Measurements from ENCODE around the gene USP43. TPM values are rescaled to one million over a fixed set of nuclear protein-coding genes. Genes with fewer than 3 reads are reported as not detected.

Gene USP43
- polyA plus RNA-seq, 1 donor: 8.0 TPM

DNA sequence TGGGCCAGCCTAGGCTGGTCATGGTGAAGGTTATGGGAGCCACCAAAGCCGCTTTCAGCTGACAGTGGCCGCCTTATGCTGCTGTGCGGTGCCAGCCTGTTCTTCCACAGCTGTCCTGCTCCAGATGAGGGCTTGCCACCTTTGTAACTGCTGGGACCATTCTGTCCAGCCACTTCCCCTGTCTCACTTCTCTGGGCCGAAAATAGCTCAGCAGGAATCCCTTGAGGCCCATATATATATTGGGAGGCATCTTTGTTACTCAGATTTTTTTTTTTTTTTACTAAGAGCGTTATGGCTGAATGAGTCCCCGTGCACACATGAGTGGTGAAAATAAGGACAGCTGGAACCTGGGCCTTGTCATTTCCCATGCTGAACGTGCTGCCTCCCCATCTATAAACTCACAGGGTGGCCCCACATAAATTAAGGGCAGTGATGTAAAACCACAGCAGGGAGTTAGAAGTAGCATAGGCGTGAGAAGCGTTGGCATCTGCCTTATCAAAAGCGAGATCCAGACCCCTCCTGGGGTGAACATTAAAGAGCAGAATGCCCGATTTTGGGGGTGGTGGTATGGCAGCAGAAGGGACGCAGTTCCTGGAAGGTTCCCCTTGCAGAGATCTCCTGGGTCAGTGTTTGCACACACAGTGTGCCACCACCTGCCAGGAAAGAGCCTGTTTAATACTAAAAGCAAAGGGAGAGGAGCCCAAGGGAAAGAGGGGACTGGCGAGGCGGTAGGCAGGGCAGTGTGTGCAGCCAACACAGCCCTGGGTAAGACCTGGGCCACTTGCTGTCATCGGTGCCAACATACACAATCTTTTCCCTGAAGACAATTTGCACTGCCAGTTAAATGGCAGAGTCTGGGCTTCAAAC is 57.8 kb downstream of the USP43 start:
- DNase-seq: no peak

DNA sequence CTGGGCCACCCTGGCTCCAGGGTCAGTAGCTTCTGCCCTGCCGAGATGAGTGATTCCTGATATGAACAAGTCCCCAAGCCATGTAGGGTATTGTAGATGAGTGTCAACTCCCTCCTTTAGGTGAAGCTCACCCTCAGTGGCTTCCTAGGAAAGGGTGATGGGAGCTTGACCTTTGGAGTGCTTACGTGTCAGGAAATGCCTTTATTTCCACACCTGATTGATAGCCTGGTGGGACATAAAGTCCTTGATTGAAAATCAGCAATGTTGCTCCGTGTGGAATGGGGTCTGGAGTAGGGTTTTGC is 58.4 kb downstream of the USP43 start:
- no peak for DNase-seq

DNA sequence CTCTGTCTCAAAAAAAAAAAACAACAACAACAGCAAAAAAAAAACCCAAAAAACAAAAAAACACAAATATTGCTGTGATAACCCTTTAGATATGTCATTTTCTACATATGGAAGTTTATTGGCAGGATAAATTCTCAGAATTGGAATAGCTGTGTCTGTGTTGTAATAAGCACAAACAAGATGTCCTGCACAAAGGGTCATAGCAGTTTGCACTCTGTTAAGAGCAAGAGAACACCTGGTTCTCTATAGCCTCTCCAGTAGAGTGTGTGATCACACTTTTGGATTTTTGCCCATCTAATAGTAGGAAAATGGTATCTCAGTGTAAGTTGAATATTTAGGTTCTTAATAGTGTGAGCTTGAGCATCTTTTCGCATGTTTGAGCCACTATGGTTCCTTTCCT is 60.4 kb downstream of the USP43 start:
- no peak for DNase-seq

DNA sequence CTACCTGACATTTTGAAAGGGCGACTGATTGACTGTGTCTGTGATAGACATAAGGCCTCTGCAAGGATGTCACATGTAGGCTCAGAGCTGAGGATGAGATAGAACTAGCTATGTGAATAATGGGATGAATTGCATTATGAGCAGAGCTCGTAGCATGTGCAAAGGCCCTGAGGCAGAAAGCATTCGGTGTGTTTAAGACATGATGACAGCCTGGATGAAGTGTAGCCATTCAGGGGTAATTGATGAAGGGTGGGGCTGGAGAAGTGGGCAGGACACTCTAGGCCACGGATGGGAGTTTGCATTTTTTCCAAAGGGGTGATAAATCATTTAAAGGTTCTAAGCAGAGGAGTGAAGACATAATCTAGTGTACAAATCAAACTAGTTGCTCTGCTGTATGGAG is 62.6 kb downstream of the USP43 start:
- no peak for DNase-seq

DNA sequence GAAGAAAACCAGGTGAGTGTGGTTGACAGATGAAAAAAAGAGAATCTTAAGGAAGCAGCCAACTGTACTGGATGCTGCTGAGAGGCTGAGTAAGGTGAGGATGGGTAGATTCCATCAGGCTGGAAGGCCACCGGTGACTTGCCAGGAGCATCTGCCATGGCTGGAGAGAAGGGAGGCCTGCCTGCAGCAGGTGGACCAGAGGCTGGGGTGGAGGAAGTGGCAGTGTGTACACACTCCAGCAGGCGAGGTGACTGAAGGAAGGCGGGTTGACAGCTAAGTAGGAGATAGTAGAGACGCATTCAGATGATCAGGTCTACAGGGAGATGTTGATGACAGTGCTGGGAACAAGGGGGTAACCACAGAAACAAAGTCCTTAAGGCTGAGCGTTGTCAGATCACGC is 69.5 kb downstream of the USP43 start:
- no peak for DNase-seq

DNA sequence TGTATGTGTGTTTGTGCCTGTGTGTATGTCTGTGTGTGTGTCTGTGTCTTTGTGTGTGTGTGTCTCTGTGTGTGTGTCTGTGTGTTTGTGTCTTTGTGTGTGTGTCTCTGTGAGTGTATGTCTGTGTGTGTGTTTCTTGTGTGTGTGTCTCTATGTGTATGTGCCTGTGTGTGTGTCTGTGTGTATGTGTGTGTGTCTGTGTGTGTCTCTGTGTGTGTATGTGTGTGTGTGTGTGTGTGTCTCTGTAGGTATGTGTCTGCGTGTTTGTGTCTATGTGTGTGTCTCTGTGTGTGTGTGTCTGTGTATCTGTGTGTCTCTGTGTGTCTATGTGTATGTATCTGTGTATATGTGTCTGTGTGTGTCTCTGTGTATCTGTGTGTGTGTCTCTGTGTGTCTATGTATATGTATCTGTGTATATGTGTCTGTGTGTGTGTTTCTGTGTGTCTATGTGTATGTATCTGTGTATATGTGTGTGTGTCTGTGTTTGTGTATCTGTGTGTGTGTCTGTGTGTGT is 70.2 kb downstream of the USP43 start:
- no peak for DNase-seq

DNA sequence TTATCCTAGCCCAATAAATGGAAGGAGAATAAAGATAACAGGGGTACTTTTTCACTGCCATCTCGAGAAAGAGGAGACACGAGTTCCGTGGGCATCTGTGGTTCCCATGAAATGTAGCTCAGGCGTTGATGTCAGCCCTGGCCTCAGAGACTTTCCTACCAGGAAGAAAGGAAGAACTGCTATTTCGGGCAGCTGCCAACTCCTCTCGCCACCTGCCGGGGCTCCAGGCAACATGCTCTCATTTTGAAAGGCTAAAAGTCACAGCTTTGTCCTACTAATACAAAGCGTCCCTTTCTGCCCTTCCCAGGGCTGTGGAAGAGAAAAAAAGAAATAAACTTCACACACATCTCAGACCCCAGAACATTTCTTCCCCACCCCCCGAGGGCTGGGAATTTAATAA is 80.3 kb downstream of the USP43 start:
- DNase-seq: no peak

DNA sequence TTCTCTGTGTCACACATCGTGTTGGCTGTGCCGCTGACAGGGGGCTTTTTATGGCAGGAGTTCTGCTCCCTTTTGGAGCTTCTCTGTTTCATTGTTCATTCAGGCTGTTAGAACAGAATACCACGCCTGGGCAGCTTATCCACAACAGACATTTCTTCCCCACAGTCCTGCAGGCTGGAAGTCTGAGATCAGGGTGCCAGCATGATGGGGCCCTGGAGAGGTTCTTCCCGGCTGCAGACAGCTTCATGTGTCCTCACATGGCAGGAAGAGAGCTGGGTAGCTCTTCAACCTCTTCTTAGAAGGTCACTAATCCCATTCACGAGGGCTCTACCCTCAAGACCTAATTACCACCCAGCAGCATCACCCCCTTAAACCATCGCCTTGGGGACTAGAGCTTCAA is 81.0 kb downstream of the USP43 start:
- DNase-seq: no peak

DNA sequence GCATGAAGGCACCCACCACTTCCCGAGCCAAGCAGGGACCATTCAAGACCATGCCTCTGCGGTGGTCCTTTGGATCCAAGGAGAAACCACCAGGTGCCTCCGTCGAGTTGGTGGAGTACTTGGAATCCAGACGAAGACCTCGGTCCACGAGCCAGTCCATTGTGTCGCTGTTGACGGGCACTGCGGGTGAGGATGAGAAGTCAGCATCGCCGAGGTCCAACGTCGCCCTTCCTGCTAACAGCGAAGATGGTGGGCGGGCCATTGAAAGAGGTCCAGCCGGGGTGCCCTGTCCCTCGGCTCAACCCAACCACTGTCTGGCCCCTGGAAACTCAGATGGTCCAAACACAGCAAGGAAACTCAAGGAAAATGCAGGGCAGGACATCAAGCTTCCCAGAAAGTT is 82.7 kb downstream of the USP43 start:
- DNase-seq: no peak

DNA sequence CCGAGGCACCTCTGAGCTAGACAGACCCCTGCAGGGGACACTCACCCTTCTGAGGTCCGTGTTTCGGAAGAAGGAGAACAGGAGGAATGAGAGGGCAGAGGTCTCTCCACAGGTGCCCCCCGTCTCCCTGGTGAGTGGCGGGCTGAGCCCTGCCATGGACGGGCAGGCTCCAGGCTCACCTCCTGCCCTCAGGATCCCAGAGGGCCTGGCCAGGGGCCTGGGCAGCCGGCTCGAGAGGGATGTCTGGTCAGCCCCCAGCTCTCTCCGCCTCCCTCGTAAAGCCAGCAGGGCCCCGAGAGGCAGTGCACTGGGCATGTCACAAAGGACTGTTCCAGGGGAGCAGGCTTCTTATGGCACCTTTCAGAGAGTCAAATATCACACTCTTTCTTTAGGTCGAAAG is 83.2 kb downstream of the USP43 start:
- DNase-seq: no peak

DNA sequence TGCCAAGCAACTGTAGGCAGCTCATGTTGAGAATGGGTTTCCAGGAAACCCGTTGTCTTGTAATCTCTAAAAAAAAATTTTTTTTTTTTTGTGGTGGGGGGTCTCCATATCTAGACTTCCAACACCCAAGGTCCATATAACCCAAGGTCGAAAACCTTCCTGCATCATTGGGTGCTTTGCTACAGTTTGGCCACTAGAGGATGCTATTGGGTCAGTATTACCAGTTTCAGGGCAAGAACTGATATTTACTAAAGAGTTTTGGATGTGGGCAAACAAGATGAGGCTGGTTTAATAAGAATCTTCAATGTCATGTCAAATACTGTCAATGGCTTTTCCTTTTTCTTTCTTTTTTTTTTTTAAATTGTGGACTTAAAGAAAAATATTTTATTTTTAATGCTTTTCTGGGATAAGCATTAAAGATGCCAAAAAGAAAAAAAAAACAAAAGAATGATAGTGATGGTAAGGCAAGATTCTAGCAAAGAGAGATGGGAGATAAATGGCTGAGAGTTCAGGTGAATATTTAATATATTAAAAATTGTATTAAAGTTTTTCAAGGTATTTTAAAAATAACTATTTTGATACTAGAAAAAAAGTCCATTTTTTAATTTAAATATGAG is 83.8 kb downstream of the USP43 start:
- DNase-seq: no peak

DNA sequence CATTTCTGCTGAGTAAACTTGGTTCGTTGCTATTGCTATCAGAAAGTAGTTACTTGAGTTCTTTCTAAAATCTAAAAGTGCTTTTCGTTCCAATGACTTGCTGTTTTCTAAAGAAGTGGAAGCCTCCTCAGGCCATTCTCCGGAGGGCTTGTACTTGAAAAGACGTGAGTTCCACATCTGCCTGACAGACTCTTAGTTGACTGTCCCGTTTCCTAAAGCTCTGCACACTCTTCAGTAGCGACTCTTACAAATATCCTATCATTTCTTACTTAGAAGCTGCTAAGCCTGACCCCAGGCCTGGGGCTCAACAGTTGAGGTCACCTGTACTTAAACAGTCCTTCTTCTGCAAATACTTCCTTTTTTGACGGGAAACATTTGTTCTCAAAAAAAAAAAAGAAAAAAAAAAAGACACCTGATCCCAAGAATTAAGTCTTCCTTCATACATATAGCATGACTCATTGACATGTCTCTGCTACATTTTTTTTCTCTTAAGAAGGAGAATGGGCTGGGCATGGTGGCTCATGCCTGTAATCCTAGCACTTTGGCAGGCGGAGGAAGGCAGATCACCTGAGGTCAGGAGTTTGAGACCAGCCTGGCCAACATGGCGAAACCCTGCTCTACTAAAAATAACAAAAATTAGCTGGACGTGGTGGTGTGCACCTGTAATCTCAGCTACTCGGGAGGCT is 84.6 kb downstream of the USP43 start:
- no peak for DNase-seq

DNA sequence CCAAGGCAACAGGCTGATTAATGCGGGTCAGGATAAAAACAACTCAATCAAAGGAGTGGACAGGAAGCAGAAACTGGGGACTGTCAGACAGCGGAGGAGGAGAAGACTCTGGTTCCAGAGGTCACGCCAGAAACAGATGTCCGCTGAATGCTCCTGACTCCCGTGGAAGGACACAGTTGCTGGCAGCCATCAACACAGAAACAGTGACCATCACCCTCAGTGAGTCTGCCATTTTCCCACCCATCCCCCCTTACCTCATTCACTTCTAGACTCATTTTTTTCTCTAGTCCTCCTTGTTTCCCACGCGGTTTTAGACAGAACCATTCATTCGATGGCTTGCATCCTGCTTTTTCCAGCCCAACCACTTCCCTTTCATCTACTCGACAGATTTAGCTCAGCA is 105.2 kb downstream of the USP43 start:
- DNase-seq: peak; percentile 17

DNA sequence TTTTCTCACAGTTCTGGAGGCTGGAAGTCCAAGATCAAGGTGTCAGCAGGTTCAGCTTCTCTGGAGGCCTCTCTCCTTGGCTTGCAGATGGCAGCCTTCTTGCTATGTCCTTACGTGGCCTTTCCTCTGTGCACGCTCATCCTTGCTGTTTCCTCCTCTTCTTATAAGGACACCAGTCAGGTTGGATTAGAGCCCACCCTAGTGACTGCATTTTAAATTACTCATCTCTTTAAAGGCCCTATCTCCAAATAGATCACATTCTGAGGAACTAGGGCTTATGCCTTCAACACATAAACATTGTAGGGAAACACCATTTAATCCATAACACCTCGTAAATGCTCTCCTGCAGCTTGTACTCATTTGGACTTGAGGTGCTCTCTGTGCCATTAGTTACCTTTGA is 109.8 kb downstream of the USP43 start:
- DNase-seq: no peak

DNA sequence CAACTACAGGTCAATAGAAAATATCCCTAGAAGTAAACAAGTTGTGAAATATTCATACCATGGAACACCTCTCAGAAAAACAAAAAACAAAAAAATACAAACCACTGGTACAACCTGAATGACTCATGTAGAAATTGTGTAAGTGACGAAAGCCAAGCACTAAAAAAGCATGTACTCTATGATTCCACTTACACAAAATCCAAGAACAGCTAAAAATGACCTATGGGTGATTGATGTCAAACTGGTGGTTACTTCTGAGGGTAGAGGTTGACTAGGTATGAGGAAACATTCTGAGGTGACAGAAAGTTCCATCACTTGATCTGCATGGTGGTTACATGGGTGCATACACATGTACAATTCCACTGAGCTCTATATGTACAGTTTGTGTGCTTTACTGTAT is 114.9 kb downstream of the USP43 start:
- DNase-seq: no peak

DNA sequence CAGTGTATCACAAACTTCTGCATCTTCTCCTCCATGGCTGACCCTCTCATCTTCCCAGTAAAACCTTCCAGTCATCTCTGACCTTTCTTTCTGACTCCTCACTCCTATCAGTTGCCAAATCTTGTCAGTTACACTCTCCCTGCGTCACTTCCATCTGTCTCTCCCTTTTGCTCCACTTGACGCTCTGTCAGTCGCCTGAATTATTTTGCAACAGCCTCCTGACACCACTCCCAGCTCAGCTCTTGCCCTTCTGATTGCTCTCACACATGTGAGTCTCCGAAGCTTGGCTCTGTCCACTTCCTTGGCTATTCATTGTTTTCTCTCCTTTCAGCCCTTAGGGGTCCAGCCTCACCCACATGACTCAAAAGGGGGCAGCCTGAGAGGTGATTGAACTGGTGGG is 118.3 kb downstream of the USP43 start:
- no peak for DNase-seq

DNA sequence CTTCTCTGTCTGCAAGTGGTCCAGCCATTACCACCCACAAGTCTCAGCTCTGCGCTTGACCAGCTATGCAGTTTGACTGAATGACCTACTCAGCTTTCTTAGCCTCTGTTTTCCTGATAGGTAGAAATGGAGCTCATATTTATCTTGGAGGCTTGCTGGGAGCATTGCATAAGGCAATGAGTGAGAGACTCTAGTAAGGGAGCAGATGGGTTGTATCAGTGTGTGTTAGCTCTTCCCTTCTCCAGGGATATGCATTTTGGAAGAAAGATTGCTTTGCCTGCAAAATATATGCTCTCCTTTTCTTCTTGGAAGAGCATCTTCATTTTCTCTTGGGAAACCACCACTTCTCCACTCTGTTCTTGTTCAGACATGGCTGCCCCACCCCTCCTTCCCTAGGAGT is 120.0 kb downstream of the USP43 start:
- DNase-seq: no peak

DNA sequence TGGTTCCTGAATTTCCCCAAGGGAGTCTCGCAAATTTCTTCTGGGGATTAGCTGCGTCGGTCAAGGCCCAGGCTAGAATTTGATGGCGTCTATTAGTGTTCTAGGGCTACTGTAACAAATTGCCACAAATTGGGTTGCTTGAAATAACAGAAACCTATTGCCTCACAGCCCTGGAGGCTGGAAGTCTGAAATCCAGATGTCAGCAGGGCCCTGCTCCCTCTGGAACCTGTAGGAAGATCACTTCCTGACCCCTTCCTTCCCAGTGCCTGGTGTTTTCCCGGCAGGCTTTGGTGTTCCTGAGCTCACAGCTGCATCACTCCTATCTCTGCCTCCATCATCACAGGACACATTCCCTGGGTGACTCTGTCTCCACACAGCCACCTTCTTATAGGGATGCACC is 121.7 kb downstream of the USP43 start:
- no peak for DNase-seq

DNA sequence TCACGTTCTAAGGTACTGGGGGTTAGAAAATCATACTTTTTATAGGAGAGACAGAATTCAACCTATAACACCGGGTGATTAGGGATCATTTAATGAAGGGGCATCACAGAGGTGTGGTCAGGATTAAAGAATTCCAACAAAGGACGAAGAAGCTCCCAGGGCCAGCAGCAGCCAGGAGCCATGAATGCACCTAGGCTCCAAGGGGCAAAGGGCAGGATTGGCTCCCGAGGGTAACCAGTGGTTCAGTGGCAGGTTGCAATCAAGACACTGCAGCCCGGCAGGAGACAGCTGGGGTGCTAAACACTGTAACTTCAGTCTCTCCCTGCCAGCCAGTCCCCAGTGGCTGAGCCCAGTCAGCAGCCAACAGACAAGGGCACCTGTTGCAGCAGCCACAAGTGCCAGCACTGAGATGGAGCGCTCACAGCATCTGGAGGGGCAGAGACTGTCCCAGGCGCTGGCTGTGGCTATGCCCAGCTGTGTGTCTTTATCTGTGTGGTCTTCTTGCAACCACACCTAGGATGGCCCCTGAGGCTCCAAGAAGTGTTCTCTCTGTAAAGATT is 122.2 kb downstream of the USP43 start:
- DNase-seq: no peak

DNA sequence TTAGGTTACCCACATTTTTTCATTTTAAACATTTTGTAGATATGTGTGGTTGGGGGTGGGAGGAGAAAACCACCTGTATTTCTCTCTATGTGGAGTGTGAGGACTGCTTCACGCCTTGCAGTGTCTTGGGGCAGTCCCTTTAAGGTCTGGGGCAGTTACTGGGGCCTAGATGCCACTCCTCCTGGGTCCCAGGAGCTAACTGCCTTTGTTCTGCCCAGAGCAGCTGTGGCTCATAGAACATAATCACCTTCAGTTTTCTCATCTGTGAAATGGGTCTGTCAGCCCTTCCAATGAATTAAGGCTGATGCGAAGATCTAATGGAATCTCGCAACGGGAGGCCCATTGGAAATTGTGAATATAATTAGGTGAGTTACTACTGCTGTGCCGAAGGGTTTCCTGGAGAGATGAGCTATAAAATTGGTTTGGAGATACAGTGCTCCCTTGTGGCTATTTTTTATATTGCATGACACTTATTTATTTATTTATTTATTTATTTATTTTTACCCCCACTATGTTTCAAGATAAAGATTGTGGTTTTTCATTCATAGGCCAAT is 123.1 kb downstream of the USP43 start:
- DNase-seq: no peak

DNA sequence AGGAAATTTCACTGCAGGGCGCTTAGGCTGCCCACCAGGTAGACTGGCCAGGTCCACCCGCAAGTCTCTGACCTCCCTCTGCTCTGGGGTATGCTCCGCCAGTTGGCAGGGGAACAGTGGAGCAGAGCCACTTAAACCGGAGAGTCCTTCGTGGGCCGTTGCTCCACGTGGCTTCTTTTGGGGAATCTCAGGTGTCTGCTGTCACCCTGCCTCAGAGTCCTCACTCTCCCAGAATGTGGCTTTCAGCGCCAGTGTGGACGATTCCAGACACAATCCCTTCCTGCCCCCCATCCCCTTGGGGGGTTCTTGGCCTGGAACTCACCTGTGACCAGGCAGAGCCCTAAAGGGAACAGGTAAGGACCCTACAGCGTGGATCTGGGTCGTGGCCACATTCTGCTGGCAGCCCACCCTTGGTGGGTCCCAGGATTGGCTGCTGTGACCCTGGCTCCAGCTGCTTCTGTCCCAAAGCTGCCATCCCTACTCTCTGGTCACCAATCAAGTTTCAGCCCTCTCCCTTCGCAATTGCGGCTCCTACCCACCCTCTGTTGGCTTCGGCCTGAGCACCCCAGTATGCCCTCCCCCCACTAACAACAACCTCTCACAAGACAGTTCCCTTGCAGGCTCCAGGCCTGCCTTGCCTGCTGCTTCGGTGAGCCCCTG is 123.8 kb downstream of the USP43 start:
- no peak for DNase-seq

DNA sequence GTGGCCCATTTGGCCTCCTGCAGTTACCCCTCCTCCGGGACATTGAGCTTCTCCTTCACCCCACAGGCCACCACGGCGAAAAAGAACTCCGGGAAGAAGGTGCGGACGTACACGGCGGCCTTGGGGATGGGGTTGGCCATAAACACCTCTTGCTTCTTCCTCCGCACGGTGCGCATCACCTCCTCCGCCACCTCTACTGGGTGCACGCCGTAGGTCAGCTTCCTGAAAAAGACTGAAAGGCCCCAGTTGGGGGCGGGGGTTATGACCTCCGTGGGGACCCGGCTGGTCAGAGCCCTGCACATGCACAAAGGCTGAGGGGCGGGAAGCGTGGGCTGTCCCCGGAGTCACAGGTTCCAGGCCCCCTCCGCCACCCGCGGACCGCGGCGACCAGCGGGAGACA is 126.1 kb downstream of the USP43 start:
- DNase-seq: no peak
